ENCODE data around the gene ACTC1.

- TF ChIP-seq CTCF (IDR thresholded peaks at IDR 0.05) (no peak), ZFX (IDR thresholded peaks at IDR 0.05; ENCODE audit: borderline replicate concordance) (no peak)
These were observed 34.4 kb downstream of the ACTC1 start for GRCh38 chr15:34760909-34761308.
